Breast epithelium (tissue), 3 donors: ENCODE measurements around the gene CLCN7.

Source experiments
- POLR2A ChIP-seq: fragments of 450-650 bp; IDR thresholded peaks from one replicate; pipeline ENCODE4 v1.6.1; 2016; ENCODE audit warnings: antibody characterized with exemption, mild to moderate bottlenecking, moderate library complexity
- POLR2AphosphoS5 ChIP-seq, 3 donors: sonication (generic); formaldehyde crosslinking; IDR thresholded peaks; one replicate each; pipeline ENCODE4 v1.6.1; 2017; ENCODE audit warnings: antibody characterized with exemption in 3 of 3
- TF ChIP-seq, protein P1 (sequence below), 3 donors: fragments of 450-650 bp; IDR thresholded peaks; one replicate each; pipeline ENCODE4 v1.5.1; 2016 to 2017; ENCODE audit warnings: antibody characterized with exemption in 3 of 3, mild to moderate bottlenecking in 3 of 3, moderate library complexity in 3 of 3

DNA sequence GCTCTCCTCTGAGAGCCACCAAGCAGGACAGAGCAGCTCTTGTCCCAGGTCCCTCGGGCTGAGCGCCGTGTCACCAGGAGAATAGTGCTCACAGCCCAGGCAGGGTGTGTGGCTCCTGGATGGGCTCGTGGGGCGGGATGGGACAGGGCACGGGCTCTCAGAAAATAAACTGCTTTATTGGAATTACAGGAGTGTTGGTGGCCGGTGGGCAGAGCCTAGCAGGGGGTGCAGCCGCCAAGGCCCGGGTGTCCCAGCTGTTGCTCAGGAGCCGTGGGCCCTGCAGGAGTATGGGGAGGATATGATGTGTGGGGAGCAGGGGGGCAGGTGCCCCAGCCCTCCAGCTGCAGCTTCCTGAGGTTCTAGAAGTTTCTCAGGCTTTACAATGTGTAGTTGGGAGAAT, 35.4 kb upstream of the CLCN7 start:
- TF ChIP-seq, protein P1, sequence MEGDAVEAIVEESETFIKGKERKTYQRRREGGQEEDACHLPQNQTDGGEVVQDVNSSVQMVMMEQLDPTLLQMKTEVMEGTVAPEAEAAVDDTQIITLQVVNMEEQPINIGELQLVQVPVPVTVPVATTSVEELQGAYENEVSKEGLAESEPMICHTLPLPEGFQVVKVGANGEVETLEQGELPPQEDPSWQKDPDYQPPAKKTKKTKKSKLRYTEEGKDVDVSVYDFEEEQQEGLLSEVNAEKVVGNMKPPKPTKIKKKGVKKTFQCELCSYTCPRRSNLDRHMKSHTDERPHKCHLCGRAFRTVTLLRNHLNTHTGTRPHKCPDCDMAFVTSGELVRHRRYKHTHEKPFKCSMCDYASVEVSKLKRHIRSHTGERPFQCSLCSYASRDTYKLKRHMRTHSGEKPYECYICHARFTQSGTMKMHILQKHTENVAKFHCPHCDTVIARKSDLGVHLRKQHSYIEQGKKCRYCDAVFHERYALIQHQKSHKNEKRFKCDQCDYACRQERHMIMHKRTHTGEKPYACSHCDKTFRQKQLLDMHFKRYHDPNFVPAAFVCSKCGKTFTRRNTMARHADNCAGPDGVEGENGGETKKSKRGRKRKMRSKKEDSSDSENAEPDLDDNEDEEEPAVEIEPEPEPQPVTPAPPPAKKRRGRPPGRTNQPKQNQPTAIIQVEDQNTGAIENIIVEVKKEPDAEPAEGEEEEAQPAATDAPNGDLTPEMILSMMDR (IDR thresholded peaks at IDR 0.05), result no peak
- no peak for TF ChIP-seq POLR2A
- no peak for TF ChIP-seq POLR2AphosphoS5 (IDR thresholded peaks at IDR 0.05)
